Tibial nerve (tissue), 4 donors: Measurements from ENCODE around the gene CEP164.

Experiments used
- EP300 ChIP-seq, 2 donors: sonication (generic); formaldehyde crosslinking; IDR thresholded peaks; one replicate each; pipeline ENCODE4 v1.6.1; 2017; ENCODE audit warnings: antibody characterized with exemption in 2 of 2, mild to moderate bottlenecking in 1 of 2
- POLR2A ChIP-seq, 2 donors: fragments of 450-650 bp; IDR thresholded peaks; one replicate each; pipeline ENCODE4 v1.6.1; 2017; ENCODE audit warnings: antibody characterized with exemption in 2 of 2, mild to moderate bottlenecking in 2 of 2, moderate library complexity in 2 of 2
- TF ChIP-seq, protein P1 (sequence below), 5 experiments: fragments of 200-600 bp in 3 of 5; fragments of 450-650 bp in 2 of 5; sonication (generic) in 3 of 5; IDR thresholded peaks; one replicate each; pipeline ENCODE4 v1.5.1; 2016 to 2019; ENCODE audit warnings: antibody characterized with exemption in 5 of 5, mild to moderate bottlenecking in 3 of 5, moderate library complexity in 2 of 5

DNA sequence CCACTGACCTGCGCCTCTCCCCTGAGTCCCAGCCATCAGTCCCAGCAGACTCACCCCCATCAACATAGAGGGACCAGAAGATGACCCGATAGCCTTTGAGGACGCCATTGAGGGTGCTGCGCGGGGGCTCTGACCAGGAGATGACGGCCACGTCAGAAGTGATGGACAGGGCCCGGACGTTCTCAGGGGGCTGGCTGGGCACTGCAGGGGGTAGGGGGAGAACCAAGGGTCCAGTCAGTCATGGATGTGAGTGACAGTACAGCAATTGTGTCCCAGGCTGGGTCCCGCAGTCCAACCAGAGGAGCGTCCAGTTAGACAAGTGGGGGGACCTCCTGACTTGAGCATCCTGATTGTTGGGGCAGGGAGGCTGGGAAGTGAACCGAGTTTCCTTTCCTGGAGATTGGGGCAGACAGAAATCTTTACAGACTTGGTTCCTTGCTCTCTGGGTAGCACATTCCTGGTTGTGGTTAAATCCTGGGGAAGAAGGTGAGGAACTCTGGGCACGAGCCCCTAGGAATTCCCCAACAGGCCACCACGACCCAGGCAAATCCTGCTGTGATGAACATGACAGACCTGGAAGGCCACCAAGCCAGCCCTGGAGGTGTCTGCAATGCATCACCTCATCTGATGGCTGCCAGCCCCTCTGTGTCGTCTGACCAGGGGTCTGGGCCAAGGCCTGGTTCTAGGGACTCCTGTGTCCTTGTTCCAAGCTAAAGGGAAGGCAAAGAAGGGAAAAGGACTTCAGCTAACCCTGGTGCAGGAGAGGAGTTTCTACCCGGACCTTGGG lies 133.9 kb downstream of the CEP164 start:
- TF ChIP-seq POLR2A (IDR thresholded peaks at IDR 0.05) (no peak), EP300 (IDR thresholded peaks at IDR 0.05) (no peak)
- TF ChIP-seq, protein P1, sequence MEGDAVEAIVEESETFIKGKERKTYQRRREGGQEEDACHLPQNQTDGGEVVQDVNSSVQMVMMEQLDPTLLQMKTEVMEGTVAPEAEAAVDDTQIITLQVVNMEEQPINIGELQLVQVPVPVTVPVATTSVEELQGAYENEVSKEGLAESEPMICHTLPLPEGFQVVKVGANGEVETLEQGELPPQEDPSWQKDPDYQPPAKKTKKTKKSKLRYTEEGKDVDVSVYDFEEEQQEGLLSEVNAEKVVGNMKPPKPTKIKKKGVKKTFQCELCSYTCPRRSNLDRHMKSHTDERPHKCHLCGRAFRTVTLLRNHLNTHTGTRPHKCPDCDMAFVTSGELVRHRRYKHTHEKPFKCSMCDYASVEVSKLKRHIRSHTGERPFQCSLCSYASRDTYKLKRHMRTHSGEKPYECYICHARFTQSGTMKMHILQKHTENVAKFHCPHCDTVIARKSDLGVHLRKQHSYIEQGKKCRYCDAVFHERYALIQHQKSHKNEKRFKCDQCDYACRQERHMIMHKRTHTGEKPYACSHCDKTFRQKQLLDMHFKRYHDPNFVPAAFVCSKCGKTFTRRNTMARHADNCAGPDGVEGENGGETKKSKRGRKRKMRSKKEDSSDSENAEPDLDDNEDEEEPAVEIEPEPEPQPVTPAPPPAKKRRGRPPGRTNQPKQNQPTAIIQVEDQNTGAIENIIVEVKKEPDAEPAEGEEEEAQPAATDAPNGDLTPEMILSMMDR (IDR thresholded peaks at IDR 0.05) = no peak
